ENCODE results near the gene CPEB4.

DNA sequence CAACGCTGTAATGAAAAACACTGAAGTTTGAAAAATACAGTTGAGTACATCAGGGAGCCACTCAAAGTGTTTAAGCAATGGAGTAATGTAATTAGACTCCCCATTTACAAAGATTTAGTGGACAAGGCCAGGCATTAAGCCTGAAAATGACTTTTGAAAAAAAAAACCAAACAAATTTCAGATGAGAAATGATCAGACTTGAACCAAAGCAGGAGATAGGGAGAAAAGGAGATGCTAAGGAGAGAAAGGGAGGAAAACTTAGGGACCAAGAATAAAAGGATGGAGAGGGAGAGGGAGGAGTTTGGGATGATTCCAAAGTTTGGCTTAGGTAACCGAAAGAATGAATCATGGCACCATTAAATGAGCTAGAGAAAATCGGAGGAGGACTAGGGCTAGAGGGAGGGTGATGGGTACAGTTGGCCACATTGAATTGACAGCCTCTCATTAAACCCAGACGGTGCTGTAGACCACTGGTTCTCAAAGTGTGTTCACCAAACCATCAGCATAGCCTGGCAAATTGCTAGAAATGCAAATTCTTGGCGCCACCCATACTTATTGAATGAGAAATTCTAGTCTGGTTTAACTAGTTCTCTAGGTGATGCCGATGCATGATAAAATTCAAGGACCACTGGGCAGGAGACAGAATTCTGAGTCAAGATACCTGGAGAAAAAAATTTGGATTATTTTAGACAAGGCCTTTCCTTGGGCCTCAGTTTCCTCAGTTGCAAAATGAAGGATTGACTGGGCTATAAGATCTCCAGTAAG, 6.2 kb upstream of the CPEB4 start:
- TF ChIP-seq GATA2 (IDR thresholded peaks at IDR 0.05; ENCODE audit: low read depth, low read length) (no peak), GATA3 (IDR thresholded peaks at IDR 0.05; ENCODE audit: low read depth, low read length) (no peak)

Data from SH-SY5Y (cell line).